ENCODE measurements around the gene SEMA4C.

Gene SEMA4C, protein sequence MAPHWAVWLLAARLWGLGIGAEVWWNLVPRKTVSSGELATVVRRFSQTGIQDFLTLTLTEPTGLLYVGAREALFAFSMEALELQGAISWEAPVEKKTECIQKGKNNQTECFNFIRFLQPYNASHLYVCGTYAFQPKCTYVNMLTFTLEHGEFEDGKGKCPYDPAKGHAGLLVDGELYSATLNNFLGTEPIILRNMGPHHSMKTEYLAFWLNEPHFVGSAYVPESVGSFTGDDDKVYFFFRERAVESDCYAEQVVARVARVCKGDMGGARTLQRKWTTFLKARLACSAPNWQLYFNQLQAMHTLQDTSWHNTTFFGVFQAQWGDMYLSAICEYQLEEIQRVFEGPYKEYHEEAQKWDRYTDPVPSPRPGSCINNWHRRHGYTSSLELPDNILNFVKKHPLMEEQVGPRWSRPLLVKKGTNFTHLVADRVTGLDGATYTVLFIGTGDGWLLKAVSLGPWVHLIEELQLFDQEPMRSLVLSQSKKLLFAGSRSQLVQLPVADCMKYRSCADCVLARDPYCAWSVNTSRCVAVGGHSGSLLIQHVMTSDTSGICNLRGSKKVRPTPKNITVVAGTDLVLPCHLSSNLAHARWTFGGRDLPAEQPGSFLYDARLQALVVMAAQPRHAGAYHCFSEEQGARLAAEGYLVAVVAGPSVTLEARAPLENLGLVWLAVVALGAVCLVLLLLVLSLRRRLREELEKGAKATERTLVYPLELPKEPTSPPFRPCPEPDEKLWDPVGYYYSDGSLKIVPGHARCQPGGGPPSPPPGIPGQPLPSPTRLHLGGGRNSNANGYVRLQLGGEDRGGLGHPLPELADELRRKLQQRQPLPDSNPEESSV

DNA sequence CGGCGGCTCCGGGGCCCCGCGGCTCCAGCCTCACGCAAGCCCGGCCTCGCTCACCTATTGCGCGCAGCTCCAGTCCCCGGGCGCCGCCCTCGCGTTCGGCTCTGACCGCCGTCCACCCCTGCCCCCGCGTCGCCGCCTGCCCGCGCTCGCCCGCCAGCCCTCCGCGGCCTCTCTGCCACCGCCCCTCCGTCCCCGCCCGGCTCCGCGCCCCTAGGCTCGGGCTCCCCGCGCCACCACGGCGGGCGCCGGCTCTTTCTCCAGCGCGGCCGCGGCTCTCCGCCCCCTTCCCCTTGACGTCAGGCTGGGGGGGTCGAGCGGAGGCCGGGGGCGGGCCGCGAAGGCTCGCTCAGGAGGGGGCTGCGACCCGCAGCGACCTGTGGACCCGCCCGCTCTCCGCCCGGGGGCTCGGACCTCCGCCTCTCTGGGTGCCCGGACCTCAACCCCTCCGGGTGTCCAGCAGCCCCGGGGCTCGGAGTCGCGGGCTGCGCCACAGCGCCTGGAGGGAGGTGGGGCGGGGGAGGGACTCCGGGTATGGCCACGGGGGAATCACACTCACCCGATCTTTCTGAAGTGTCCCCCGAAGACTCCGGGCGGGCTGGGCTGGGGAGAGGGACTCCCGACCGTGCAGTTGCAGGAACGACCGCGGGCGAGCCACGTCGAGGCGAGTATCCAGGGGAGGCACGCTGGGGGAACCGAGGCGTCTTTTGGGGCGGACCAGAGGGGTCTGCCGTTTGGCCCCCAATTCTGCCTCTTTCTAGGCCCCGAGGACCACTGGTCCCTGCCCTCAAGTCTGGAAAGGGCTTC lies at the start of gene SEMA4C:
TSS of gene SEMA4C (minus strand) at position 259 of the 804 bp plus-strand sequence. CDS start 2,194 bp downstream, outside the sequence.
- DNase-seq = no peak

DNA sequence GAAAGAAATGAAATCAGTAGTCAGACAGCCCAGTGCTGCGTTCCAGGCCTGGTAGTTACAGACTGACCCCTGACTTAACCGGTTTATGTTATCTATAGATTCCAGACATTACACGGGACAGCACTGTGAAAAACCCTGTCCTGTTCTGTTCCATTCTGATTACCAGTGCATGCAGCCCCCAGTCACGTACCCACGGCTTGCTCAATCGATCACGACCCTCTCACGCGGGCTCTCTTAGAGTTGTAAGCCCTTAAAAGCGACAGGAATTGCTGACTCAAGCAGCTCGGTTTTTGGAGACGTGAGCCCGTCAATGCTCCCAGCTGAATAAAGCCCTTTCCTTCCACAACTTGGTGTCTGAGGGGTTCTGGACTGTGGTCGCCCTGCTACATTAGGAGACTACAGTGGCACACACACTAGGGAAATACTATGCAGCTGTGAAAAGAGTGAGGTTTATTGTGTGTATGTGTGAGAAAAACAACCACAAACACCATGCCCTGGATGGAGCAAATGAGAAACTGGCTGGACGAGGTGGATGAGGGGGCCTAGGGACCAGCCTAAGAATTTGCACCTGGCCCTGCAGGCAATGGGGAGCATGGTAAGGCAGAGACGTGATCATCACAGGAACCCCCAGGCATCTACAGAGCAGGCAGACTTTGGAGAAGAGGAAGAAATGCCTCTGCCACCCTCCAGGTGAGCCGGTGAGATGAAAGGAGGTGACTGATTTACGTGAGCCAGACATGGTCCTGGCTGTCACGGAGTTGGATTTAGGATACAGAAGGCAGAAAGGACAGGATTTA lies 49.1 kb upstream of the SEMA4C start:
- no peak for DNase-seq

DNA sequence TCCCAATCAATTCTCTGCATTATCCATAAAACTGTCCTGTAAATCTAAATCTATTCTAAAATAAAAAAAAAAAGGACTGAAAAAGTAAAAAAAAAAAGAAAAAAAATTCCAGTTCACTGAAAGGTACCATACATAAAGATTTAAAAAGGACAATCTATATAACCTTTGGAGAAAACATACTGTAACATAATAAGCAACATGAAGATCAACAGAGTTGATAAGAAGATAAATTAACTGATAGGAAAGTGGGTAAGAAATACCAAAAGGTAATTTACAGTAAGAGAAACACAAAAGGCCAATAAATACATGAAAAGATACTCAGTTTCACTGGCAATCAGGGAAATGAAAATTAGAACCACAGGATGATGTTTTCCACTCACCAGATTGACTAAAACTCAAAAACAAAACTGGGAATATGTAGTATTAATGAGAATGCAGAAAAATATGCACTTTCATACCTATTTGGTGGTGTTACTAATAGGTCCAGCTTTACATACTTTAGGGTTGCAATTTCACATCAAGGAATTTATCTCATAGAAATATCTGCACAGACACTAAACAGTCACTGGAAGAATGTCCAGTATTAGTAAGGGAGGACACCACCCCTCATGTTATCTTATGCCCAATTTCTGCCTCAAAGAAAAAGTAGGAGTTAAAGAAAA lies 48.3 kb upstream of the SEMA4C start:
- DNase-seq = no peak

DNA sequence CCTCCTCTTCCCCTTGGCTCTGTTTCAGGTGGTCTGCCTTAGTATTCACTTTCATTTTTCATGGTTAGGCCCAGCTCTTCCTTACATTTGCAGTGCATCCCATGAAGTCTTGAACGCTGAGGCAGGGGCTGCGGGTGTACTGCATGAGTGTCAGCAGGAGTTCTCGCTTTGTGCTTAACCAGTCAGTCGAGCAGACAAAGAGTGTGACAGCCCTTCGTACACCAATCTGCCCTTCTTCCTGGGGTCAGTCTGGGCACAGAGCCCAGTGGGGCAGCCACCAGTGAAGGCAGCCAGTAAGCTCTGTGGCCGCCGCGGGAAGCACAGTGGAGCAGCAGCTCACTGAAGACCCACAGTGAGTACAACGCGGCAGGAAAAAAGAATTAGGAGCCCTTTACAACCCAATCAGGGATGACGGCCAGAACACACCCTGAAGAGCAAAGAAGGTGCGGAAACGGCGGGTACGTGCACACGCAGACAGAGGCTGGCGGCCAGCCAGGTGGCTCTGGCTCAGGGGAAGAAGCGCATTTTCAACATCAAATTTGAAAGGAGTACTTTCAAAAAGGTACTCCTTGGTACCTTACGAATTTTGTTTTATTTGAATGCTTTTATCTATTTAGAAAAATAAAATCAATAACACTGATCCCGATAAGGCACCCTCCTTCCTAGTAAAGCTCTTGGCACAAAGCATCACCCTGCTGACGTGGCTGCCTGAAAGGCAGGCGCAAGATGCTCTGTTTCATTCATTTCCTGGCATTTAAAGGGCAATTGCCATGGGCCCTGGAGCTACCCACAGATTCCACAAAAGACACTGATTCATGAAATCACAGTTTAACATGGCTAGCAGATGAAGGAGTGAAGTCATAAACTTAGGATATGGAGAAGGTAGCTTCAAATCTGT lies 47.0 kb upstream of the SEMA4C start:
- no peak for DNase-seq

DNA sequence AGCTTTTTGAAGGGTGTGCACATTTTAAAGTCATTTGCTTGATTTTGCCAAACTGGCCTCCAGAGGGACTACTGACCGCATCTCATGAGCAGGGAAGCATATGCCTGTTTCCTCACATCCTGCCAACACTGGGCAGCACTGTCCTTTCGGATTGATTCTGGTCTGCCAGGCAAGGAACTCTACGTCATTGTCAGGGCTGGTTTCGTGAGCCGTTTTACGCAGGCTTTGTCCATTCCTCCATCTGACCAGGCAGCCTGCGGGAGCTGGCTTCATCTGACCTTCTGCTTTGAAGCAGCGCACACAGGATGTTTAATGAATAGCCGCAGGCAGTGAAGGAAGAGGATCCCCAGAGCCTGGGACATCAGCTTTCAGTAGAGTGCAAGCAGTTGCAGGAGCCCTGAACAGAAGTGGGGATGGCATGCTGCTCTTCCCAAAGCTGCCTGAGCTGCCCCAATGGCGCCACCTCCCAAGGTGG lies 46.3 kb upstream of the SEMA4C start:
- no peak for DNase-seq

DNA sequence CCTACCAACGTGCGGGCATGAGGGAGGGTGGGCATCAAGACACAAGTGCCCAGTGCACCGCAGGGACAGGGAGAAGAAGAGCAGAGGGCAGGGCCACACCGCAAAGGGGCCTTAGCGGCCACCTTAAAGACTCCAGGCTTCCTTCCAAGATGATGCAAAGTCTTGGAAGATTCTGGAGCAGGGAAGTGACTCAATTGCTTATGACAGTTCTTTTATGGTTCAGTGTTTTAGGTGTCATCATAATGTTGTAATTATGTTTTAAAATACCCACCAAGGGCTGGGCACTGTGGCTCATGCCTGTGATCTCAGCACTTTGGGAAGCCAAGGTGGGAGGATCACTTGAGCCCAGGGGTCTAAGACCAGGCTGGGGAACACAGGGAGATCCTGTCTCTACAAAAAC lies 44.5 kb upstream of the SEMA4C start:
- no peak for DNase-seq

DNA sequence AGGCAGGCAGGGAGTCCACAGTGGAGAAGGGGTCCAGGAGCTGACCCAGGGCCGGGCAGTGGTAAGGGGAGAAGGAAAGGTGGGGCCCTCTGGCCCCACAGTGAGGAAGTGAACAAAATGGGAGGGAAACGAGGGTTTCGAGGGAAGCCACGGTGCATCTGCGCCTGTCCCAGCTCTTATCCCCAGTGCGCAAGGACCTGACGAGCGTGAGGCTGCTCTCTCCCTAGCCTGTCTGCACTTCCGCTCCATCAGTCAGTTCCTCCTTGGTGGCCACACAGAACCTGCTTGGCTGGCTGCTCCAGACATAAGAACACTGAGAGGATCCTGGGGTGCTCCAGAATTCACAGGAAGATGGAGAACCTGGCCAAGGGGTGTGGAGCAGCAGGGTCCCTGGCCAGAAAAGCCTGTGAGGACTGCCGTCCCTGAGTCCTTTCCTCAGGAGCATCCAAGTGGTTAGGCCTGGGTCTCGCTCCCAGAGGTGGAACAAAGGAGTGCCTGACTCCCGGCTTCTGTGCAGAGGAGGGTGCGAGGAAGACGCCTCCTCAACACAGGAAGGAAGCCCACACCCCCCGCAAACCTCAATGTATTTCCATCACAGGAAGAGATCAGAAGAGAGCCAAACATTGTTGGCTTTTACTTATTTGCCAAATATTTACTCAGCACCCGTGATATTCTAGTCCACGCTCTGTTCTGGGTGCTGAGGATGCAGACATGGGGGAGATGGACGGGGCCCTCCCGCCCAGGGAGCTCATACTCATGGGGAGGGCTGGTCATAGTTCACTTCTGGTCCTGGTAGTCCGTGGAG lies 43.7 kb upstream of the SEMA4C start:
- DNase-seq = no peak

DNA sequence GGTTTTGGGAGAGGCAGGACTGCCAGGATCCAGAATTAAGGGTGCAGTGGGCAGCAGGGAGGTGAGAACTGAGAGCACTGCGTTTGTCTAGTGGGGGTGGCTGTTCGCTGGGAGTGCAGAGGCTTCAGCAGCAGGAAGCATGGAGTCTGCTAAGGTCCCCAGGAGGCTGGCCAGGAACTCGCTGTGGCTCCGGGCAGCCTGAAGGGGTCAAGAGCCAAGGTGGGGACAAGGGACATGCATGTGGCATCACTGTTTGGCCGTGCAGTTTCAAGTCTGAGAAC lies 43.2 kb upstream of the SEMA4C start:
- DNase-seq = no peak

DNA sequence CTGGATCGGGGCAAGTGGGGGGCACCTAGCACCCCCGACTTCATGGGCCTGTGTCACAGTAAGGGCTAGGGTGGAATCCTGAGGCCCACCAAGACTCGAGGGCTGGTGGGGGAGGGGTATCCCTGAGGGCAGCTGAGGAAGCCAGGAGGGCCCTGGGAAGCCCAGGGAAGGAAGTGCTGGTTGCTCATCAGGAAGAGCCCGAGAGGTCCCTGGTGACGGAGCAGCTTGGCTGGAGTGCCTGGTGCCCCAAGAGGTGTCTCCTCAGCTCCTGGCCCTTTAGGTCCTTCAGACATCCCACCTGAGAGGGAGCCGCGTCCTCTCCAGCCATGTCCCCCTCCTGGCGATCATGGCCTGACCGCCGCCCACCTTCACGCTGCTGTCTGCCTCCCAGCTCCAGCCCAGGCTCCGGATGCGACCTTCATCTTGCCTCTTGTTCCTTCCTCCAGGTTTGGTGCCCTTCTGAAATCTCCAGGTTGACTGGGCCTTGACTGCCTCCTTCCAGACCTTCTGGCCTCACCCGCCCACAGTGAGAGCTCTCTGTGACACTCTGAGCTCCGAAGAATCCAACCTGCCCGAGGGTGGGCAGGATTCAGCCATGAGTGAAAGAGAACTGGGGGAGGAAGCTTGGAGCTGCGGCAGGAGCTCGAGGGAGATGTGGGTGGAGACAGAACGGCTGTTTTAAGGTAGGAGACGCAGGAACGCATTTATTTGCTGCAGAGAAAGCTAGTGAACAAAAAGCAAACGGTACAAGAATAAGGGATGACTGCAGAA lies 42.7 kb upstream of the SEMA4C start:
- no peak for DNase-seq

DNA sequence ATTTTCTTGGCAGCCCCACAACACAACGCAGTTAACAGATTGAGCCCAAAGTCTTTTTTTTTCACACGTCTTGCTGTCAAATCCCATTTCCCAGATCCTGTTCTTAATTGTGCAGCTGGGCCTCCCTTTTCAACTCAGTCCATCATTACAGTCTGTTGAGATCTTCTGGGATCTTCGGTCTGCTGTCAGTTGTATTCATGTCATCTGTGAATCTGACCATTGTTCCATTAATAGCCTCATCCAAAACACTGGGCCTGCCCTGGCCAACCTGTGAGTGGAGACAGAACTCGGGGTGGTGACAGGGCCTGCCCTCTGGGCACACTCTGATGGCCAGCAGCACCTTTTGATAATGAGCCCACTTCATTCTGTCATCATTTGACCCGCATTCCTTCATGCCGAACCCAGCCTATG lies 39.7 kb upstream of the SEMA4C start:
- no peak for DNase-seq

DNA sequence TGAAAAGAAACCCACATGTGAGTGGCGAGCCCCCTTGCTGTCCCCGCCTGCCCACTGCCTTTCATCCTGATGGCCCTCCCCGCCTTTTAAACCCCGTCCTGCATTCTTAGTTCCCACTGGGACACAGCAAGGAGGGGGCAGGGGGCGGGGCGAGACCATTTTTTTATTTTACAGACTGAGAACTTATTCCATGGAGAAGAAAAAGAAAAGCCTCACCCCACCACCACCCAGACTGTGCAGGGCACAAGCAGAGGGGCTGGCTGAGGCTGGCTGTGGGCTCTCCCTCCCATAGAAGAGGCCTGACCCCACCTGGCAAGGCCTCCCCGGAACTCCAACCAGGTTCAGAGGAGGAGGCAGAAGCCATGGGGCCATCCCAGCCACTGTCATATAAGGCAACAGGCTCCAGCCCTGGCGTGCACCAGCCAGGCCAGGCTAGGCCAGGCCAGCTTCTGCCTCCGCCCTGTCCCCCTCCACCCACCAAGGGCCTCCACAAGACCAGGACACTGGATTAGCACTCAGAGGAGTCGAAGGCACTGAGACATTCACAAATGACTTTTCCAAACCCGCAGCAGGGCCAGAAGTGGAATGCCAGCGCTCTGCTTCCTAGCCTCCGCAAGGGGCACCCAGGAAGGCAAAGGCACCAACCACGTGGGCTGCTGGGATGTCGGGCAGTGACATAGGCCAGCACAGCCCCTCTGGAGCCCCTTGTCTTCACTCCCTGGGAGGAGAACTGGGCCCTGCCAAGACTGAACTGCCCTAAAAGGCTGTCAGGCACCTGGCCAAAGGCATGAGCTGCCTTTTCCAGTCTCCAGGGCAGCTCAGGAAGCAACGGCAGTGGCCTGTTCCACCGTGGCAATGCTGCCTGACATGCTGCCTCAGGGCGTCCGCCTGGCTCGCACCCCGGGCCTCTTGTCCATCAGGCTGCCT lies 37.5 kb upstream of the SEMA4C start:
- DNase-seq = no peak

DNA sequence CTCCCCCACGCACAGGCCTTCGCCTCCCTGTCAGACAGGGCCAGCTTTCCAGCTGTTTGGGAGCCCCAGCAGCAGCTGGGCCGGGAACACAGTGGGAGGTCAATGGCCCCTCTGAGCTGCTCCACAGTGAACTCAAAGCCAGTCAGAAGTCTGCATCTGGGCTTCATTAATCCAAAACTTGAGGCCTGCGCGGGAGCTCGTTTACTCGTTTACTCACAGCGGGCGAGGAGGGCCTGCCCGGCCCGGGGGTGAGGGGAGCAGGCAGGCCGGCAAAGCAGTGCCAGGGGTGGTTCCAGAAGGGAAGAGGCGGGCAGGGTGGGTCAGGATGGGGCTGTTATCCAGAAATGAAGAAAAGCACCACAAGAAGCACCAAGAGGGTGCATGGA lies 36.8 kb upstream of the SEMA4C start:
- DNase-seq = no peak

DNA sequence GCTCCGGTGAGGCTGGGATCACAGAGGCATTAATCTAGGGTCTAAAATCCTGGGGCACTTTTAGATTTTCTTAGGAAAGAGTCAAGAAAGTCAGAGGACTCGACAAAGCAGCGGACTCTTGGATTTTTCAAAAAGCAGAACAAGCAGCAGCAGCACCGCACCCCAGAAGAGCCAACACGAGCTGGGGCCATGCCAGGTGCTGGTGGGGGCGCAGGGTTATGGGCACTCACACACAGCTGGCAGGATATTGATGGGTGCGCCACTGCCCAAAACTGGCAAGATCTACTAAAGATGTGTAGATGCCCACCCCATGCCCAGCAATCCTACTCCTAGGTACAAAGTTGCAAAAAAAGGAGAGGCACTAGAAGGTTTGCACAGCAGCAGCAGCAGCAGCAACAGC lies 33.9 kb upstream of the SEMA4C start:
- no peak for DNase-seq

DNA sequence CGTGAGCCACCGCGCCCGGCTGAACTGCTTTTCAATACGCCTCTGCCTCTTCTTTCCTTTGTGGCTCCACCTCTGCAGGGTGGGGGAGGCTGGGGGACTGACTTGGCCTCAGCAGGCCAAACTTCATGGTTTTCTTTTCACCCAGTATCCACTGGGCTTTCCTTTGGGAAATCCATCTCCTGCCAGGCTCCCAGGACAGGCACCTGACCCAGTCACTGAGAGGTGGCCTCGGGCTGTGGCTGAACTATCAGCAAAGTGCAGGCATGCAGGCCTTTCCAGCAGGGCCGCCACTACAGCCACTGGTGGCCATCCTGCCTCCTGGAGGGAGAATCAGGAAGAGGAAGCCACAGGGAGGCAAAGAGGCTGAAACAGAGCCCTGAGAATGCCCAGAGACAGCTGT lies 33.4 kb upstream of the SEMA4C start:
- no peak for DNase-seq

DNA sequence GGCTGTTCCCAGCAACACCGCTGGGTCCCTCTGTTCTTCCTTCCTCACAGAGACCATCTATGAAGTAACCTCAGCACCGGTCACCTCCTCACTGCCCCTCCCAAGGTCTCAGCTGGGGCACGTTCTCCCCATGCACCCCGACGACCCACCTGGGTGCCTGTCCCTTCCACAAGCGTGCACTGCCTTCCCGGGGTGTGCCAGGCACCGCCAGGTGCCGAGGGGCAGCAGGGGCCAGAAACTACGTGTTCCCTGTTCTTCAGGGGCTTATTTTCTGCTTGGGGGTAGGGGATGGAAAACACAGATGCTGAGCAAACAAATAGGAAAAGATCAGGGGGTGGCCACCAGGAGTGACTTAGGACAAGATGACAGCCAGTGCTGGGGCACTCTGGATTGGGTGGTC lies 30.4 kb upstream of the SEMA4C start:
- no peak for DNase-seq

DNA sequence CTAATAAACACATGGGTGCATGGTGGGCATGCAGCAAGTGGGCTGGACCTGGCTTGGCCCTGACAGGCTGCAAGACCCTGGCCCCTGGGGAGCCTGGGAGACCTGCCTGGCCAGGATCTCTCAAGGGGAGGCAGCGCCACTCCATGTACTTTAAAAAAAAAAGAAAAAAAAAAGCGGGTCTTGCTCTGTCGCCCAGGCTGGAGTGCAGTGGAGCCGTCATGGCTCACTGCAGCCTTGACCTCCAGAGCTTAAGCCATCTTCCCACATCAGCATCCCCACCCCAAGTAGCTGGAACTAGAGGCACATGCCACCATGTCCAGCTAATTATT lies 29.5 kb upstream of the SEMA4C start:
- no peak for DNase-seq

DNA sequence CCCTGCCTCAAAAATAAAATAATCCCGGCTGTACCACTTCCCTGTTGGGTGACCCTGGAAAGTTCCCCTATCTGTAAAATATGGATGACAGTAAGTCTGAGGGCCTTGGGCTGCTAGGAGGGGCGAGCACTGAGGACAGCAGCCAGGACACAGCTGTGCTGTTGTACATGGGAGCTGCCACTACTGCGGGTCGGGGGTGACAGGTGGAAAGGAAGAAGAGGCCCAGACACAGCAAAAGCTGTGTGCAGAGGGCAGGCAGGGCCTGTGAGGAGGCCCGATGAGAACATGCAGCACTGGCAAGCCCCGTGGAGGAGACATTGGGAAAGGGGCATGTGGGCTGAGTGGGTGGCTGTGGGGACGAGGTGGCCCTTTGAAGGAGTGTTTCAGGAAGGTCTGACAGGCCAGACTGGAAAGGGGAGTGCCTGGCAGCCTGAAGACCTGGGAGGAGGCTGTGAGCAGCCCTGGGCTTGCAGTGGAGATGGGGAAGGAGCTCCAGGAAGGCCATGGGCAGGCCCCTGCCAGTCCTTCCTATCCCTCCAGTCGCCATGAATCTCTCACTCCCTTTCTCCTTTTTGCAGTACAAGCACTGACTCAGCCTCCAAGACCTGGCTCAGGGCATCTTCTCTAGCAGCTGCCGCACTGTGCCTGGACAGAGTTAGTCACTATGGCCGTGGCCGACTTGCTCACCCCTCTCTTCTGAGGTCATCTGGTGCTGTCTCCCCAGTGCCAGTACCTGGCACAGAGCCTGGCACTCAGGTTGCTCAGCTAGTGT lies 28.9 kb upstream of the SEMA4C start:
- DNase-seq = no peak

DNA sequence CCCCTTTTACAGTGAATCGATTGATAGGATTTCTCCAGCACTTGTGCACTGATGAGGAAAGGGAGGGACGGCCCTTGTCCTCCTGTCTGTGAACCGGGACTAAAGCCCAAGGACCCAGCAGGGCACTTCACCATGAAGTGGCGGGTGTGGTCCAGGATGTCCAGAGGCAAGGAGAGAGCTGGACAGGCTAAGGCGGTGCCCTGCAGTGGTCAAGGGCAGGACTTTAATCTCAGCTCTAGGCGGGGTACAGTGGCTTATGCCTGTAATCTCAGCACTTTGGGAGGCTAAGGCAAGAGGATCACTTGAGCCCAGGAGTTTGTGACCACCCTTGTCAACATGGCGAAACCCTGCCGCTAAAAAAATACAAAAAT lies 28.2 kb upstream of the SEMA4C start:
- DNase-seq = no peak

Measured in NCI-H2171 (cell line).